T-helper 17 cell (primary cell): ENCODE results near the gene ARF3. TPM values are rescaled to one million over a fixed set of nuclear protein-coding genes. Genes with fewer than 3 reads are reported as not detected.

Experiments
- ATAC-seq: fragments of 150-1000 bp; cut with Tn5 transposase; 2 replicates; pipeline ENCODE4 v1.10.0; 2021; ENCODE audit warnings: mild to moderate bottlenecking, moderate library complexity
- DNase-seq, 3 donors: peaks; one replicate each; pipeline versions ENCODE4 v3.0.0 to v3.0.0-alpha.2; 2020 to 2021
- H3K9me3 ChIP-seq: one replicate; pipeline ENCODE4 v1.7.0; 2013; ENCODE audit warnings: low read length, mild to moderate bottlenecking; ENCODE audit not compliant: control insufficient read depth, poor library complexity, severe bottlenecking
- H3K27ac Mint-ChIP-seq: one replicate; pipeline ENCODE4 v1.8.0; 2022; ENCODE audit warnings: mild to moderate bottlenecking, moderate library complexity, mixed read lengths
- H3K27me3 Mint-ChIP-seq: one replicate; pipeline ENCODE4 v1.8.0; 2022; ENCODE audit warnings: mixed read lengths
- H3K36me3 Mint-ChIP-seq: one replicate; pipeline ENCODE4 v1.8.0; 2022; ENCODE audit warnings: low read depth, mixed read lengths
- H3K4me1 Mint-ChIP-seq: one replicate; pipeline ENCODE4 v1.8.0; 2022; ENCODE audit warnings: mild to moderate bottlenecking, mixed read lengths
- H3K4me3 Mint-ChIP-seq: one replicate; pipeline ENCODE4 v1.8.0; 2022; ENCODE audit warnings: mild to moderate bottlenecking, moderate library complexity, mixed read lengths
- total RNA-seq, 4 donors: library from RNA in 2 of 4; stranded (reverse) in 2 of 4; gene quantifications; one replicate each; pipeline ENCODE4 v1.2.3 and lab custom pipeline; 2022 to 2026

Gene ARF3
- total RNA-seq, 2 donors from 2014 or later, result 80.1 to 111 TPM

DNA sequence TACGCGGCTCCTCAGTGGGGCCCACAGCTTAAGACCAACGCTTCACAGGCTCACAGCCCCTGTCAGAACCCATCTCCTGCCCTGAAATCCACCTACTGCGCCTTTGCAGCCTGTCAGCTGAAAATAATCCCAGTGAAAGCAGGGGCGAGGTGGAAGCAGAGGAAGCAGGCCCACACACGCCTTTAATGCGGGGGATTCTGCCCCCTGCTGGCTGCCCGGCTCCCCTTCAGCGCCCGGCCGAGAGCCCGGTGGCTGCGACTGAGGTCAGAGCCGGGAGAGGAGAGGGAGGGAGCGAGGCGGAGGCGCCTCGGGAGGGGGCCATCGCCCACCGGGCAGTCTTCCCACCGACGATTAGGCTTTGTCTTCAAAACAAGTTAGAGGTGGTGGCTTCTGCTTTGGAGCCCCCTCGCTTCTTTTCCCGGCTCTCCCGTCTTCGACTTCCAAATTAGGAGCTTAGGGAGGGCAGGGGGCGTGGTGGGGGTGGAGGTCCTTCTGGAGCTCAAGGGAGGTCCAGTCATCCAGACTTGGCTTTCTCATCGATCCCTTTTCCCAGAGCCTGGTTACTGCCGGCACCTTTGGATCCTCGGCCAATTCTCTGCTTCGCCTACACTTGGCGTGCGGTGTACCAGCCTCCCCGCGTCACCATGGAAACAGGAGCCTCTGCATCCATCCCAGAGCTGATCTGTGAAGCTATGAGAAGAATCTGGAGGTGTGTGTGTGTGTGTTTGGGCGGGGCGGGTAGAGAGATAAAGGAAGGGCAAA, 66.4 kb downstream of the ARF3 start:
- H3K4me3 Mint-ChIP-seq, result no peak overlapping the region
- H3K9me3 ChIP-seq, result no peaks in the 10 kb centered on the region
- no peak overlapping the region for H3K27ac Mint-ChIP-seq
- DNase-seq (peak; percentile 59 to 71 (median 61)), ATAC-seq (peak; percentile 98)
- H3K27me3 Mint-ChIP-seq, result peaks cover 15% of the 10 kb centered on the region
- no peaks in the 10 kb centered on the region for H3K36me3 Mint-ChIP-seq
- peaks cover 2% of the 10 kb centered on the region for H3K4me1 Mint-ChIP-seq

DNA sequence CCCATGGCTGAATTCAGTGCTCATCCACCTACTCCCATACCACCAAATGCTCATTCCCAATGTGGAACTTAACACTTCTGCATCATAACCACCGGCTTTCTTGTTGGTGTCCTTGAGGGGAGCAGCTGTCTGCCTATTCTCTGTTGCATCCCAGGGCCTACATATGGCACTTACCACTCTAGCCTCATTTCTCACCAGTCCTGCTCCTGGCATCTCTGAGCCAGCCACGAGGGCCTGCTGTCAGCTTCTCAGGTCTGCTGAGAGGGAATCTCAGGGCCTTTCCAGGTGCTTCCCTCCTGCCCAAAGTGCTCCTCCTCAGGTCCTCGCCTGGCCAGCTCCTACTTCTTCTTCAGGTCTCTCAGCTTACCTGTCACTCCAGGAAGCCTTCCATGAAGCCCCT, 67.6 kb downstream of the ARF3 start:
- peaks cover 2% of the 10 kb centered on the region for H3K4me1 Mint-ChIP-seq
- H3K27me3 Mint-ChIP-seq, result peaks cover 15% of the 10 kb centered on the region
- no peak overlapping the region for H3K27ac Mint-ChIP-seq
- no peaks in the 10 kb centered on the region for H3K36me3 Mint-ChIP-seq
- ATAC-seq, result no peak
- no peak overlapping the region for H3K4me3 Mint-ChIP-seq
- DNase-seq, result no peak
- no peaks in the 10 kb centered on the region for H3K9me3 ChIP-seq

Other genes with a start within 250 kb of the ARF3 start
- gene CCNT1, start 240.8 kb downstream of the ARF3 start, total RNA-seq, result 100 to 1,000 TPM in 1 of 2 donors, 10 to 100 TPM in 1; 87.5 to 117 TPM
- under 1 TPM; 0.42 to 0.70 TPM for gene ADCY6, start 168.4 kb downstream of the ARF3 start, total RNA-seq
- gene CACNB3, start 139.0 kb downstream of the ARF3 start, total RNA-seq, result 1 to 10 TPM; 6.5 to 8.0 TPM
- 10 to 100 TPM; 61.7 to 76.3 TPM for gene DDX23, start 105.3 kb downstream of the ARF3 start, total RNA-seq
- 1 to 10 TPM; 6.0 to 8.2 TPM for gene RND1, start 91.6 kb downstream of the ARF3 start, total RNA-seq
- gene FKBP11, start 32.0 kb downstream of the ARF3 start, total RNA-seq, result 100 to 1,000 TPM; 132 to 145 TPM
- 10 to 100 TPM; 13.8 to 17.6 TPM for gene WNT10B, start 14.2 kb upstream of the ARF3 start, total RNA-seq
- gene WNT1, start 20.8 kb upstream of the ARF3 start, total RNA-seq, result 1 to 10 TPM; 2.2 to 2.3 TPM
- under 1 TPM; 0.62 to 0.70 TPM for gene DDN, start 41.9 kb upstream of the ARF3 start, total RNA-seq
- gene PRKAG1, start 61.3 kb upstream of the ARF3 start, total RNA-seq, result 10 to 100 TPM; 41.4 to 47.7 TPM
- 100 to 1,000 TPM; 137 to 139 TPM for gene KMT2D, start 103.3 kb upstream of the ARF3 start, total RNA-seq
- gene RHEBL1, start 112.5 kb upstream of the ARF3 start, total RNA-seq, result 1 to 10 TPM; 7.9 to 8.1 TPM
- under 1 TPM; 0.17 to 0.44 TPM for gene DHH, start 137.3 kb upstream of the ARF3 start, total RNA-seq
- gene LMBR1L, start 153.4 kb upstream of the ARF3 start, total RNA-seq, result 100 to 1,000 TPM; 257 to 270 TPM
- gene TUBA1B, start 173.9 kb upstream of the ARF3 start, total RNA-seq, result 100 to 1,000 TPM; 137 to 159 TPM
- gene TUBA1A, start 231.6 kb upstream of the ARF3 start, total RNA-seq, result 100 to 1,000 TPM; 282 to 416 TPM